D341Med (cell line): ENCODE measurements around the gene FADS3.

Experiments
- DNase-seq: peaks from one replicate; pipeline ENCODE4 v3.0.0; 2012; ENCODE audit warnings: low spot score

Gene FADS3

GRCh38 chr11:61855939-61856680 is 35.2 kb downstream of the FADS3 start:
- DNase-seq, result peak; percentile 69

GRCh38 chr11:61854966-61855714 is 36.2 kb downstream of the FADS3 start:
- DNase-seq, result no peak

- DNase-seq, result no peak
These were observed 37.0 kb downstream of the FADS3 start for GRCh38 chr11:61854206-61854895.

- DNase-seq, result no peak
These were observed 37.6 kb downstream of the FADS3 start for GRCh38 chr11:61853698-61854169.

GRCh38 chr11:61851900-61852295 is 39.4 kb downstream of the FADS3 start:
- DNase-seq, result no peak

GRCh38 chr11:61851113-61851899 is 40.0 kb downstream of the FADS3 start:
- DNase-seq, result no peak

- DNase-seq, result no peak
These were observed 40.7 kb downstream of the FADS3 start for GRCh38 chr11:61850687-61851086.

GRCh38 chr11:61848631-61849030 is 42.7 kb downstream of the FADS3 start:
- no peak for DNase-seq

- DNase-seq, result no peak
These were observed 43.3 kb downstream of the FADS3 start for GRCh38 chr11:61847914-61848581.

- no peak for DNase-seq
These were observed 44.9 kb downstream of the FADS3 start for GRCh38 chr11:61846362-61847020.

GRCh38 chr11:61844909-61845565 is 46.3 kb downstream of the FADS3 start:
- peak; percentile 15 for DNase-seq

GRCh38 chr11:61842528-61842820 is 48.9 kb downstream of the FADS3 start:
- DNase-seq, result no peak

GRCh38 chr11:61841636-61842527 is 49.5 kb downstream of the FADS3 start:
- DNase-seq, result no peak

- no peak for DNase-seq
These were observed 51.0 kb downstream of the FADS3 start for GRCh38 chr11:61840371-61840770.

- DNase-seq, result no peak
These were observed 51.6 kb downstream of the FADS3 start for GRCh38 chr11:61839742-61840141.

- no peak for DNase-seq
These were observed 52.4 kb downstream of the FADS3 start for GRCh38 chr11:61838921-61839320.

- DNase-seq, result no peak
These were observed 52.8 kb downstream of the FADS3 start for GRCh38 chr11:61838501-61838900.

GRCh38 chr11:61837411-61838005 is 53.8 kb downstream of the FADS3 start:
- DNase-seq, result no peak

GRCh38 chr11:61836193-61836592 is 55.2 kb downstream of the FADS3 start:
- no peak for DNase-seq
